Motor neuron (in vitro differentiated cells): Measurements from ENCODE around the gene CACNB2. TPM values are rescaled to one million over a fixed set of nuclear protein-coding genes. Genes with fewer than 3 reads are reported as not detected.

Experiments used
- ATAC-seq, 8 experiments: fragments of 200-7000 bp; cut with Tn5 transposase; replicated peaks in 6 of 8; 2 replicates each; pipeline ENCODE4 v1.8.0; 2021; ENCODE audit warnings: mild to moderate bottlenecking in 8 of 8, moderate library complexity in 8 of 8
- H3K27ac ChIP-seq, 2 donors: fragments of 250-450 bp; sonication (Bioruptor Pico); 2 replicates each; pipeline ENCODE4 v1.9.0; 2021; ENCODE audit warnings: antibody characterized with exemption in 2 of 2, mild to moderate bottlenecking in 2 of 2, moderate library complexity in 1 of 2
- H3K4me1 ChIP-seq, 2 donors: fragments of 250-450 bp; sonication (Bioruptor Pico); replicated peaks in 1 of 2; 2 replicates each; pipeline ENCODE4 v1.6.1; 2021; ENCODE audit warnings: antibody characterized with exemption in 2 of 2, mild to moderate bottlenecking in 2 of 2, moderate library complexity in 1 of 2
- H3K4me3 ChIP-seq, 5 donors: fragments of 250-450 bp; sonication (Bioruptor Pico); 2 replicates each; pipeline ENCODE4 v1.9.0; 2021; ENCODE audit warnings: antibody characterized with exemption in 5 of 5, mild to moderate bottlenecking in 5 of 5, moderate library complexity in 4 of 5
- WGBS, 10 experiments: fragments of 450-650 bp; shearing (Covaris generic); methylation state at CpG; one replicate each; pipeline ENCODE4 v1.0.0; 2022; 5-methylcytosine and 5-hydroxymethylcytosine counted together
- in situ Hi-C, 9 experiments: fragments of 400-800 bp; cut with MboI; loops; one replicate each; pipeline ENCODE4 v1.15.0; 2021; ENCODE audit warnings: low sequenced_read_pairs in 9 of 9, low pct_unique_long_range_greater_than_20kb in 2 of 9; ENCODE audit not compliant: unreplicated experiment in 9 of 9
- total RNA-seq, 8 experiments: library from RNA; unstranded; fragments of 300-600 nt; gene quantifications; 2 replicates each; pipeline versions ENCODE4 v1.2.3 to v1.2.4, GENCODE V29; 2022

CACNB2 gene
- total RNA-seq, 8 experiments from 2014 or later = 1.3 to 24.1 (median 5.1) TPM

- Histone ChIP-seq H3K27ac (no peak overlapping the region), H3K4me3 (no peak overlapping the region), H3K4me1 (no peaks in the 10 kb centered on the region)
- WGBS, 10 experiments = 67 to 100% (median 98%) methylated on average over 1 to 6 of the region's 6 CpGs; no CpG with 5 or more reads in 2 of the 10 experiments
- in situ Hi-C loops = no loop called here
- no peak for ATAC-seq
Observed at GRCh38 chr10:18479502-18479901, 339.3 kb downstream of the CACNB2 start.

DNA sequence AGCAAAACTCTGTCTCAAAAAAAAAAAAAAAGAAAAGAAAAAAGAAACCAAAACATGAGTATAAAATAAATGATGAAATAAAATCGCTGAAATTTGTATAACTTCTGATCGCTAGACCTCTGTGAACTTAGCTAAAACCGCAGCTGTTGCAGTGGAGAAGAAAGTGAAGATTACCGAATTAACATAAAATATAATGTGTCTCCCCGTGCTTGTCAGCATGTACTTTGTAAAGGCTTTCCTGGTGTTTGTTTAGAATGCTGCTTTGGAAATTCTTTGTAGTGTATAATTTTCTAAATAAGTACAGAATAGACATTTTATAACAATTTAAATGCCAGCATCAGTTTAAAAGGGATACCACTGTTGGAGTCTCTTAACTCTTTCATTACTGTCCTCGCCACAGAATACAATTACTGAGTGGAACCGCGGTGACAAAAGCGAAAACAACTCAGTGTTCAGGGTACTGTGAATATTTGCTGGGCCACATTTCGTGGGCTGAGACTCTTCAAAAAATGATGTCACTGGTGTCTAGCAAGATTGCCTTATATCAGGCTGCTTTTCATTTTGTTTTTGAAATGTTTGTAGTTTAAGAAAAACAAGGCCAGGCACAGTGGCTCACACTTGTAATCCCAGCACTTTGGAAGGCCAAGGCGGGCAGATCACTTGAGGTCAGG is 343.4 kb downstream of the CACNB2 start:
- peak in 1 of 8 experiments; percentile 59 for ATAC-seq
- 41 to 97% (median 74%) methylated on average over 3 to 11 of the region's 11 CpGs for WGBS, 10 experiments
- Histone ChIP-seq H3K4me3 (no peak overlapping the region), H3K27ac (no peak overlapping the region), H3K4me1 (no peaks in the 10 kb centered on the region)
- in situ Hi-C loops = no loop called here

DNA sequence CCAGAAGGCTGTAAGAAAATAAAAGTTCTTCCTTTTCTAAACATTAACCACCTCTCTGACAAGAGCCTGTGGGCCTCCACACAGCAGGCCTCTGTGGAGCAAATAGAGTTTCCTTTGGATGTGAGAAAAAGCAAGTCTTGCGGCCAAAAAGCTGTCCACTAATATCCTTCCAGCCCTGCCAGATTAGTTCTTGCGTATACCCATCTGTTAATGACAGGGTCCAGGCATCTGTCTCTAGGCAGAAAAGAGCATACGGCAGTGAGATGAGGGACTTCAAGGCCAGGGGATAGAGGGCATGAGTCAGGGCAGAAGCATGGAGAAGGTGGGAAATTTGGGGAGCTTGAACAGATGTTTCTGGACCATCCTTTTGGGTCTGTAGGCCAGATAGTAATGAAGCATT is 346.2 kb downstream of the CACNB2 start:
- in situ Hi-C loops = no loop called here
- no peak overlapping the region for H3K27ac ChIP-seq
- no peak for ATAC-seq
- no peak overlapping the region for H3K4me3 ChIP-seq
- 49 to 100% (median 75%) methylated on average over 1 to 3 of the region's 3 CpGs; no CpG with 5 or more reads in 5 of the 10 experiments for WGBS, 10 experiments
- no peaks in the 10 kb centered on the region for H3K4me1 ChIP-seq

- no peak overlapping the region for H3K4me3 ChIP-seq
- no peak overlapping the region for H3K27ac ChIP-seq
- 27 to 100% (median 72%) methylated on average over 1 to 3 of the region's 4 CpGs; no CpG with 5 or more reads in 7 of the 10 experiments for whole genome bisulfite sequencing, 10 experiments
- in situ Hi-C loops = no loop called here
- no peaks in the 10 kb centered on the region for H3K4me1 ChIP-seq
- ATAC-seq = no peak
Observed at GRCh38 chr10:18490755-18491154, 350.5 kb downstream of the CACNB2 start.

DNA sequence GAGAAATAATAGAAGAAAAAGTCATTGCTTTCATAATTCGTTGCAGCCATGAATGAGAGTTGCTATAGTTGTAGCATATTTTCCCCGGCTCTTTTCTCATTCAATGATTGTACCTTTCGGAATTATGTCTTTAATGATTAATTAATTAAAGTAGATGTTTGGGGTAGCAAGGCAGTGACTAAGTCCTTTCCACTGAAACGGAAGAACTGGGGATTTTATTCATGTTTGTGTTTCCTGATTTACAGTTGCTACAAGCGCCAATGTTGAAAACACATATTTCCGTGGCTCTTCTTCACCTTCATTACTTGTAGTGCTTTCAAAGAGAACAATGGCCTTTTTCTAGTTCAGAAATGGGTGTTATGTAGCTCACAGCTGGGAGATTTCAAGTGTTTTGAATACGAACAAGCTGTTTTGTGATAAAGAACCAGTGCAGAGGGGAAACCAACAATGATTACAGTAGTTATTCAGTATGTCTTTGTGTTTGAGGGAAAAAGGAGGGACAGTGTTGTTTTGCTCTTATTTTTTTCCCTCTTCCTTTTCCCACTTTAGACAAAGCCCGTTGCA is 357.7 kb downstream of the CACNB2 start:
- WGBS, 10 experiments = 42 to 86% (median 73%) methylated on average over 2 to 8 of the region's 8 CpGs
- in situ Hi-C loops = no loop called here
- H3K27ac ChIP-seq = no peak overlapping the region
- ATAC-seq = peak in 5 of 8 experiments; percentile 26 to 58 (median 46)
- no peak overlapping the region for H3K4me3 ChIP-seq
- peaks cover 0 to 26% of the 10 kb centered on the region in 2 donors for H3K4me1 ChIP-seq

GRCh38 chr10:18498998-18499397 is 358.8 kb downstream of the CACNB2 start:
- WGBS, 10 experiments = 67 to 100% (median 93%) methylated on average over 1 to 3 of the region's 4 CpGs; no CpG with 5 or more reads in 3 of the 10 experiments
- in situ Hi-C loops = no loop called here
- no peak for ATAC-seq
- Histone ChIP-seq H3K27ac (no peak overlapping the region), H3K4me3 (no peak overlapping the region), H3K4me1 (peaks cover 0 to 26% of the 10 kb centered on the region in 2 donors)

- in situ Hi-C loops = loop anchor here in 4 of 9 experiments (25.0 kb wide), 2 partner anchors 112 to 162 kb away; partner anchors contain the start of genes ARL5B (in 1 of the 4) and NSUN6 (in 1 of the 4)
- no peak overlapping the region for H3K27ac ChIP-seq
- 0 to 88% (median 63%) methylated on average over 1 to 7 of the region's 7 CpGs for WGBS, 10 experiments
- peak in 4 of 8 experiments; percentile 20 to 44 (median 37) for ATAC-seq
- no peak overlapping the region for H3K4me3 ChIP-seq
- H3K4me1 ChIP-seq = peaks cover 0 to 26% of the 10 kb centered on the region in 2 donors
Observed at GRCh38 chr10:18500576-18500975, 360.4 kb downstream of the CACNB2 start.

- in situ Hi-C loops = loop anchor here in 4 of 9 experiments (25.0 kb wide), 2 partner anchors 111 to 161 kb away; partner anchors contain the start of genes ARL5B (in 1 of the 4) and NSUN6 (in 1 of the 4)
- peak in 5 of 8 experiments; percentile 42 to 69 (median 59) for ATAC-seq
- Histone ChIP-seq H3K27ac (no peak overlapping the region), H3K4me3 (no peak overlapping the region), H3K4me1 (peaks cover 0 to 26% of the 10 kb centered on the region in 2 donors)
- WGBS, 10 experiments = 49 to 90% (median 85%) methylated on average over 2 to 3 of the region's 3 CpGs; no CpG with 5 or more reads in 5 of the 10 experiments
Observed at GRCh38 chr10:18501198-18501597, 361.0 kb downstream of the CACNB2 start.

DNA sequence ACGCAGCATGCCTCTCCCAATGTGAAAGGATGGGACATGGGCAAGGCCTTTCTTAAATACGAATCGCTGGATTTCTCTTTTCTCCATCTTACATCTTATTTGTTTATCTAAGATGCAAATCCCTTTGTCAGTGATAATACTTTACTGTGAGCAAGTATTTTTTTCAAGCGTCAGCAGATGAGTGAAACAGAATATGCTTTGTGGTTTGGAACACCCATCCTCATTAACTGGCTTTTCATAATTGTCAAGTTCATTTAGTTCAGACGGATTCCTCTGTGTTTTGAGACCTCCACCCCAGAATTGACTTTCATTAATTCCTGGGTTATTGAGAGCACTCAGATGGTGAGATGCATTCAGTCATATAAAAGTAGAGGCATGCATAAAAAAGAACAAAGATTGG is 361.4 kb downstream of the CACNB2 start:
- no peak overlapping the region for H3K4me3 ChIP-seq
- no peak for ATAC-seq
- peaks cover 0 to 26% of the 10 kb centered on the region in 2 donors for H3K4me1 ChIP-seq
- WGBS, 10 experiments = 60 to 100% (median 75%) methylated on average over 1 to 5 of the region's 5 CpGs; no CpG with 5 or more reads in 1 of the 10 experiments
- in situ Hi-C loops = loop anchor here in 4 of 9 experiments (25.0 kb wide), 2 partner anchors 111 to 161 kb away; partner anchors contain the start of genes ARL5B (in 1 of the 4) and NSUN6 (in 1 of the 4)
- H3K27ac ChIP-seq = no peak overlapping the region

DNA sequence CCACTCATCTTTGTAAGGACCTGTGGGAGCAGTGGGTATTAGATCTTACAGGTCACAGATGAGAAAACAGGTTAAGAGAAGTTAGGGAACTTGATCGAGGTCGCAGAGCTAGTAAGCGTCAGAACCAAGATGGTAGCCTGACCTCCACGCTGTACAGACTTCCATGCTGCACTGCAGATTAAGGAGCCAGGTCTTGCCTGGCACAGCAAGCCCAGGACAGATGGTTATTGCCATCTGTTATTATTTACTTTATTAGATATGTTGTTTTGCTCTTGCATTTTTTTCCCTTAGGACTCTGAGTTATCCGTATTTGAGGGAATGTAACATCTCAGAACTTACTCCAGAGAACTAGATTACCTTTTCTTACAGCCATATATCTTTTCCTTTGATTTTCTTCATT is 363.9 kb downstream of the CACNB2 start:
- H3K27ac ChIP-seq = no peak overlapping the region
- peaks cover 0 to 18% of the 10 kb centered on the region in 2 donors for H3K4me1 ChIP-seq
- in situ Hi-C loops = loop anchor here in 4 of 9 experiments (25.0 kb wide), 2 partner anchors 108 to 158 kb away; partner anchors contain the start of genes ARL5B (in 1 of the 4) and NSUN6 (in 1 of the 4)
- no peak for ATAC-seq
- no peak overlapping the region for H3K4me3 ChIP-seq
- WGBS, 10 experiments = 14 to 100% (median 89%) methylated on average over 1 to 5 of the region's 5 CpGs; no CpG with 5 or more reads in 3 of the 10 experiments

GRCh38 chr10:18505456-18506118 is 365.4 kb downstream of the CACNB2 start:
- in situ Hi-C loops = loop anchor here in 4 of 9 experiments (25.0 kb wide), 2 partner anchors 107 to 157 kb away; partner anchors contain the start of genes ARL5B (in 1 of the 4) and NSUN6 (in 1 of the 4)
- Histone ChIP-seq H3K4me1 (peaks cover 0 to 9% of the 10 kb centered on the region in 2 donors), H3K4me3 (no peak overlapping the region), H3K27ac (no peak overlapping the region)
- no peak for ATAC-seq
- WGBS, 10 experiments = 49 to 94% (median 84%) methylated on average over 4 to 11 of the region's 11 CpGs

GRCh38 chr10:18508587-18508986 is 368.4 kb downstream of the CACNB2 start:
- Histone ChIP-seq H3K27ac (no peak overlapping the region), H3K4me3 (no peak overlapping the region), H3K4me1 (no peaks in the 10 kb centered on the region)
- in situ Hi-C loops = loop anchor here in 4 of 9 experiments (25.0 kb wide), 2 partner anchors 104 to 154 kb away; partner anchors contain the start of genes ARL5B (in 1 of the 4) and NSUN6 (in 1 of the 4)
- no peak for ATAC-seq
- WGBS, 10 experiments = 27 to 100% (median 85%) methylated on average over 1 to 4 of the region's 4 CpGs; no CpG with 5 or more reads in 1 of the 10 experiments
